Measurements from ENCODE around the gene TCAIM. TPM values are rescaled to one million over a fixed set of nuclear protein-coding genes. Genes with fewer than 3 reads are reported as not detected.
"Not testable (repeated sequence)": the region's sequence is repeated elsewhere in the genome, so short reads cannot be mapped to it uniquely, and the experiment has no call there.

TCAIM gene
- total and polyA plus RNA-seq, 4 experiments from 2014 or later, result 16.7 to 21.8 (median 19.3) TPM

DNA sequence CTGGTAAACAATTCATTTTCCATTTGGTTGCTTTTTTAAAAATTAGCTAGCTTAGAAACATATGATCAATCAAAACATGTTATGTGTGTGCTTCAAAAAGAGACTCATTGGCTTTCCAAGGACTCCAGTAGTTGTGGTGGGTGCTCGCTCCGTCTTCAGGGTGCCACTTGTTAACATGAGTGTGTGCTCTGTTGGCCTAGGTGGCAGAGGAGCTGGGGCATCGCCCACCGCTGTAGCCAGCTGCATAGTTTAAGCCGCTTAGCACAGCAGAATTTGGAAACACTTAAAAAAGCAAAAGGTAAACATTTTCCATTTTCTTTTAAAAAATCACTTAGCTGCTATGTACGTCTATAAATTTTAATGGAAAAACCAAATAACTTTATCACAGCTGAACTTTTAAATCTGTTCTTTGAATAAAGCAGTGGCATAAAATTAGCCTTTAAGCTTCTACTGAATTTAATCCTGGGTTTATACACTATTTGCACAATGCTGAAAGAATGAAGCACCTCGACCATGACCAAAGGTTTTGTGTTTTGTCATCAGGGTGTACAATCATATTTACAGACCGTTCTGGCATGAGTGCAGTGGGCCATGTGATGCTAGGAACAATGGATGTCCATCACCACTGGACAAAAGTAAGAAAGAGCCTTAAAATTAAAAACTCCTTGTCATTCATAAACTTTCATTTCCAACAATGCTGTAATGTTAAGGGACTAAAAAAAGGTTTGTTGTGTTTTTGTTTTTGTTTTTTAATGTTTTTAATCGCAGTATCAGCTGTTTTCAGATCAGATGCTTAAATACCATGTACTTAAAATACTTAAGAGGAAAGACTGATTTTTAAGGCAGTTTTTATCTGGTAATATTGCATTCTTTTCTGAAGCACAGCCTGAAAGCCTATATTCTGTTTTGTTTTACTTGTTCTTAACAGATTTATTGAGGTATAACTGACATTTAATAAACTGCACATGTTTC lies 57.9 kb downstream of the TCAIM start:
- H3K4me1 ChIP-seq (ENCODE audit: insufficient read depth, low read length), result no peaks in the 10 kb centered on the region
- H3K9me3 Mint-ChIP-seq, result peaks cover 0 to 3% (median 0%) of the 10 kb centered on the region in 8 donors
- no peaks in the 10 kb centered on the region for H3K4me1 Mint-ChIP-seq
- H3K9me3 ChIP-seq (ENCODE audit: control insufficient read depth in 1 of 2, low read length in 2 of 2), result no peaks in the 10 kb centered on the region
- H3K27me3 Mint-ChIP-seq, result no peaks in the 10 kb centered on the region
- CTCF ChIA-PET (ENCODE audit: partially characterized antibody), result no interaction called here
- no peak for DNase-seq
- POLR2A ChIA-PET (ENCODE audit: partially characterized antibody), result no interaction called here
- H3K27me3 ChIP-seq (ENCODE audit: insufficient read depth, low read length), result no peaks in the 10 kb centered on the region
- H3K27ac Mint-ChIP-seq, result no peak overlapping the region
- H3K36me3 Mint-ChIP-seq, result peaks cover 18 to 19% of the 10 kb centered on the region in 2 donors
- no peak overlapping the region for H3K4me3 Mint-ChIP-seq
- no peak overlapping the region for H3K27ac ChIP-seq (ENCODE audit: low read depth, low read length)
- no peaks in the 10 kb centered on the region for H3K36me3 ChIP-seq (ENCODE audit: insufficient read depth, low read length)
- H3K4me3 ChIP-seq (ENCODE audit: low read length in 2 of 2), result no peak overlapping the region
- intact Hi-C loops (cut with micrococcal nuclease), result no loop called here

DNA sequence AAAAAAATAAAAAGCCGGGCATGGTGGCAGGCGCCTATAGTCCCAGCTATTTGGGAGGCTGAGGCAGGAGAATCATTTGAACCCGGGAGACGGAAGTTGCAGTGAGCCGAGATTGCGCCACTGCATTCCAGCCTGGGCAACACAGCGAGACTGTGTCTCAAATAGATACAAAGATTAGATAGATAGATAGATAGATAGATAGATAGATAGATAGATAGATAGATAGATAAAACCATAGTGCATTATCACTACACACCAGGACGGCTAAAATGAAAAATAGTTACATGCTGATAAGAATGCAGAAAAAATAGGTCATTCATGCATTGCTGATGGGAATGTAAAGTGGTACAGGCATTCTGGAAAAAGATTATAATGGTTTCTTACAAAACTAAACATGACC lies 59.7 kb downstream of the TCAIM start:
- H3K9me3 Mint-ChIP-seq; H3K4me3 ChIP-seq (ENCODE audit: low read length in 2 of 2); H3K4me1 ChIP-seq (ENCODE audit: insufficient read depth, low read length); DNase-seq; H3K27ac Mint-ChIP-seq; H3K36me3 ChIP-seq (ENCODE audit: insufficient read depth, low read length); H3K27ac ChIP-seq (ENCODE audit: low read depth, low read length); H3K27me3 Mint-ChIP-seq; H3K9me3 ChIP-seq (ENCODE audit: control insufficient read depth in 1 of 2, low read length in 2 of 2); H3K4me3 Mint-ChIP-seq; intact Hi-C loops (cut with micrococcal nuclease); CTCF ChIA-PET (ENCODE audit: partially characterized antibody); POLR2A ChIA-PET (ENCODE audit: partially characterized antibody); H3K4me1 Mint-ChIP-seq; H3K27me3 ChIP-seq (ENCODE audit: insufficient read depth, low read length): not testable (repeated sequence)
- peaks cover 18 to 19% of the 10 kb centered on the region in 2 donors for H3K36me3 Mint-ChIP-seq

DNA sequence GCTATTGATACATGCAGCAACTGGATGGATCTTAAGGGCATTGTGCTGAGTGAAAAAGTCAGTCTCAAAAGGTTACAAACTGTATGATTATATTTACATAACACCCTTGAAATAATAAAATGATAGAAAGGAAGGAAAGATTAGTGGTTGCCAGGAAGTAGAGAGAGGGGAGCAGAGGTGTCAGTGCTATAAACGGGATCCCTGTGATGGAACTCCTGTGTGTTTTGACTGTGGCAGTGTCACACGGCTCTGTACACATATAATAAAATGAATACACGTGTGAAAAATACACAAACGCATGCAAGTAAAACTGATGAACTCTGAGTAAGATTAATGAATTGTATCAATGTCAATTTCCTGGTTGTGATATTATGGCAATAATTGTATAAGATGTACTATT lies 60.3 kb downstream of the TCAIM start:
- Mint-ChIP-seq H3K9me3 (no peaks in the 10 kb centered on the region), H3K4me3 (no peak overlapping the region), H3K36me3 (peaks cover 19 to 21% of the 10 kb centered on the region in 2 donors), H3K4me1 (no peaks in the 10 kb centered on the region), H3K27ac (no peak overlapping the region), H3K27me3 (no peaks in the 10 kb centered on the region)
- POLR2A ChIA-PET (ENCODE audit: partially characterized antibody), result no interaction called here
- no peak for DNase-seq
- no peaks in the 10 kb centered on the region for H3K4me1 ChIP-seq (ENCODE audit: insufficient read depth, low read length)
- no peak overlapping the region for H3K27ac ChIP-seq (ENCODE audit: low read depth, low read length)
- CTCF ChIA-PET (ENCODE audit: partially characterized antibody), result no interaction called here
- H3K9me3 ChIP-seq (ENCODE audit: control insufficient read depth in 1 of 2, low read length in 2 of 2), result no peaks in the 10 kb centered on the region
- intact Hi-C loops (cut with micrococcal nuclease), result no loop called here
- H3K36me3 ChIP-seq (ENCODE audit: insufficient read depth, low read length), result no peaks in the 10 kb centered on the region
- no peaks in the 10 kb centered on the region for H3K27me3 ChIP-seq (ENCODE audit: insufficient read depth, low read length)
- no peak overlapping the region for H3K4me3 ChIP-seq (ENCODE audit: low read length in 2 of 2)

DNA sequence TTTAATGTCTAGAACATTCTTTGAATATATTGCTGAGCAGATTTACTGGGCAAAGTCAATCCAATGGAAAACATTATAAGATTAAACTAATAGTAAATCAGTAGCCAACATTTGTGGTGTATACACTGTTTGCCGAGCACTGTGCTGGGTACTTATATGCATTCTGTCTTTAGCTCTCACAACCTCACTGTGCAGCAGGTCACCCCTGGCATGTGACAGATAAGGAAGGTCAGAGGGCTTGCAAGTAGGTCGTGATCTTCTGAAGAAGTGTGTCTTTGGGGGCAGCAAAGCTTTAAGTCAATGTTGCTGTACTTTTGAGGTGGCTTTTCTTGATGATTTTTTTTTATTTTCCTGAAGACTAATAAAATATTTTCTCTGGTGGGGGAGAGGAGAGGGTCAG lies 62.2 kb downstream of the TCAIM start:
- Histone ChIP-seq H3K36me3 (ENCODE audit: insufficient read depth, low read length) (no peaks in the 10 kb centered on the region), H3K27me3 (ENCODE audit: insufficient read depth, low read length) (no peaks in the 10 kb centered on the region), H3K9me3 (ENCODE audit: control insufficient read depth in 1 of 2, low read length in 2 of 2) (no peaks in the 10 kb centered on the region), H3K4me3 (ENCODE audit: low read length in 2 of 2) (no peak overlapping the region), H3K4me1 (ENCODE audit: insufficient read depth, low read length) (no peaks in the 10 kb centered on the region), H3K27ac (ENCODE audit: low read depth, low read length) (no peak overlapping the region)
- intact Hi-C loops (cut with micrococcal nuclease), result no loop called here
- ChIA-PET POLR2A (ENCODE audit: partially characterized antibody) (no interaction called here), CTCF (ENCODE audit: partially characterized antibody) (no interaction called here)
- no peak overlapping the region for H3K4me3 Mint-ChIP-seq
- H3K27ac Mint-ChIP-seq, result no peak overlapping the region
- no peaks in the 10 kb centered on the region for H3K4me1 Mint-ChIP-seq
- no peak for DNase-seq
- no peaks in the 10 kb centered on the region for H3K9me3 Mint-ChIP-seq
- peaks cover 19 to 28% of the 10 kb centered on the region in 2 donors for H3K36me3 Mint-ChIP-seq
- no peaks in the 10 kb centered on the region for H3K27me3 Mint-ChIP-seq

DNA sequence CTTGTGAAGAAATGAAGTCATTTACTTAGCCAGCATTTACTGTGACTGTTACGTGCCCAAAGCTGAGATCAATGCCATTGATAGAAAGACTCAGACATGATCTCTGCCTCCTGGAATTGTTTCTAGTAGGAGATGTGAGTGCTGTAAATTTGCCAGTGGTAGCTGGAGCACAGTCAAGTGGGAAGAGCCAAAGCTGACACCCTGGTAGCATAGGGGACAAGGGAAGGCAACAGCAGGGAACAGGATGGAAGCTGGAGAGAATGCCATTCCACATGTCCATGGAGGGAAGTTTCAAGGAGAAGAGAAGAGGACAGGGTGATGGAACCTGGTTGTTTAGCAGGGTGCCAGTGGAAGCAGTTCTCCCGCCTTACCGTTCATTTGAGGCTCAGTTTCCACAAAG lies 64.0 kb downstream of the TCAIM start:
- Histone ChIP-seq H3K27me3 (ENCODE audit: insufficient read depth, low read length) (no peaks in the 10 kb centered on the region), H3K4me3 (ENCODE audit: low read length in 2 of 2) (no peak overlapping the region), H3K27ac (ENCODE audit: low read depth, low read length) (no peak overlapping the region), H3K4me1 (ENCODE audit: insufficient read depth, low read length) (no peaks in the 10 kb centered on the region), H3K36me3 (ENCODE audit: insufficient read depth, low read length) (no peaks in the 10 kb centered on the region), H3K9me3 (ENCODE audit: control insufficient read depth in 1 of 2, low read length in 2 of 2) (no peaks in the 10 kb centered on the region)
- POLR2A ChIA-PET (ENCODE audit: partially characterized antibody), result no interaction called here
- intact Hi-C loops (cut with micrococcal nuclease), result no loop called here
- DNase-seq, result no peak
- CTCF ChIA-PET (ENCODE audit: partially characterized antibody), result no interaction called here
- no peak overlapping the region for H3K4me3 Mint-ChIP-seq
- H3K27ac Mint-ChIP-seq, result no peak overlapping the region
- H3K4me1 Mint-ChIP-seq, result no peaks in the 10 kb centered on the region
- H3K27me3 Mint-ChIP-seq, result no peaks in the 10 kb centered on the region
- peaks cover 13 to 24% of the 10 kb centered on the region in 2 donors for H3K36me3 Mint-ChIP-seq
- no peaks in the 10 kb centered on the region for H3K9me3 Mint-ChIP-seq

DNA sequence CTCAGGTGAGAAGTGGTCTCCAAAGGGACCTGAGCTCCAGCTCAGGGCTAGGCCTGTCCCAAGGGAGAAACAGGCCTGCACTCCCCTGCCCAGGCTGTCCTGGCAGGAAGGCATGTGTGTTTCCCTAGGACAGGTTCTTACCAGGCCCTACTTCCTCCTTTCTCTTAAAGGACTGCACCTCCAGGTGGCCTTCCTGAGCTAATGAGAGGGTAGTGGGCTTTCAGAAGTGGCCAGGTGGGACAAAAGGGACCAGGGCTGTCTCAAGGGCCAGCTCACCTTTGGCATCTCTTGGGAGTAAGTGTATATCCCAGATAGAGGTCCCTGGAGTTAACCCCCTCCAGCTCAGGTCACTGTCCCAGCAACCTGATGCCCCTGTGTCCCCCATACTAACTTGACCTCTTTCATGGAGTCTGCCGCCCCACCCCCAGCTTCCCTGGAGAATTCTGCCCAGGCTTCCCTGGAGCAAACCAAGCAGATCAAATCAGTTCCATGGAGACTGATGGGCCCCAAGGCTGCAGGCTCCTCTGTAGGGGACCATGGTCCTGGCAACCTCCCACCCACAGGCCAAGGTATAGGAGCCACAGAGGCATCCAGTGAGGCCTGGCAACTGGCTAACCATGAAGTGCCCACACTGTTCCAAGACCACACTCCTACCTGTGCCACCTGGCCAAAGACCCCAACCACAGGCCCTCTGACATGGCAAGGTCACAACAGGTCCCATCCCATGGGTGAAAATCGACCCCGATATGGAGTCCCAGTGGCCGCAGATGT lies 71.3 kb downstream of the TCAIM start:
- Histone ChIP-seq H3K9me3 (ENCODE audit: control insufficient read depth in 1 of 2, low read length in 2 of 2) (no peaks in the 10 kb centered on the region), H3K27ac (ENCODE audit: low read depth, low read length) (no peak overlapping the region), H3K27me3 (ENCODE audit: insufficient read depth, low read length) (no peaks in the 10 kb centered on the region), H3K4me1 (ENCODE audit: insufficient read depth, low read length) (no peaks in the 10 kb centered on the region), H3K36me3 (ENCODE audit: insufficient read depth, low read length) (no peaks in the 10 kb centered on the region), H3K4me3 (ENCODE audit: low read length in 2 of 2) (no peak overlapping the region)
- Mint-ChIP-seq H3K4me3 (no peak overlapping the region), H3K27me3 (no peaks in the 10 kb centered on the region), H3K36me3 (peaks cover 0 to 3% of the 10 kb centered on the region in 2 donors), H3K4me1 (no peaks in the 10 kb centered on the region), H3K27ac (peak overlapping the region in 1 of 7 donors; percentile 72), H3K9me3 (peaks cover 0 to 2% (median 0%) of the 10 kb centered on the region in 8 donors)
- POLR2A ChIA-PET (ENCODE audit: partially characterized antibody), result no interaction called here
- no peak for DNase-seq
- CTCF ChIA-PET (ENCODE audit: partially characterized antibody), result no interaction called here
- intact Hi-C loops (cut with micrococcal nuclease), result no loop called here

DNA sequence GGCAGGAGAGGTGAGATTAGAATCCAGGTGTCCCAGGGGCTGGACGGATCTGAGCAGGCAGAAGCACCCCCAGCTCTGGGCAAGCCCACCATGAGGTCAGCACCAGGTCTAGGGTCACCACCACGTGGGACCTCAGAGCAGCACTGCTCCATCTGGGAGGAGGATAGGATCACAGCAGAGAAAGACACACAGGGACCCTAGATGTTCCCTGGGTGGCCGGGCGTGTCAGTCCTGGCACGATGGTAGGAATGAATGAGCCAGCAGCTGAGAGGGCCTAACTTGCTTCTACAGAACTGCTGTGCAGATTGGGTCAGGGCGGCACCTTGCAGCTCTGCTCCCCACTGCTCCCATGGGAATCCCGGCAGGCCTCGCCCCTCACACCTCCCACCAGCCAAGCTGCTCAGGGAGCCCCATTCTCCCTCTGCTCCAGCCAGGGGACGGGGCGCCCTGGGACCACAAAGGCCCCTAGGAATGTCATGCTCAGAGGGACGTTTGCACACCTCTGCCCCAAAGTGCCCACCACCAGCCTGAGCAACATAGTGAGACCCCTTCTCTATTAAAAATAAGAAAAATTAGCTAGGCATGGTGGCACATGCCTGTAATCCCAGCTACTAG lies 72.6 kb downstream of the TCAIM start:
- H3K9me3 Mint-ChIP-seq, result peaks cover 0 to 2% (median 0%) of the 10 kb centered on the region in 8 donors
- no peak for DNase-seq
- Histone ChIP-seq H3K27me3 (ENCODE audit: insufficient read depth, low read length) (no peaks in the 10 kb centered on the region), H3K36me3 (ENCODE audit: insufficient read depth, low read length) (no peaks in the 10 kb centered on the region), H3K4me3 (ENCODE audit: low read length in 2 of 2) (no peak overlapping the region), H3K4me1 (ENCODE audit: insufficient read depth, low read length) (no peaks in the 10 kb centered on the region), H3K9me3 (ENCODE audit: control insufficient read depth in 1 of 2, low read length in 2 of 2) (no peaks in the 10 kb centered on the region), H3K27ac (ENCODE audit: low read depth, low read length) (no peak overlapping the region)
- ChIA-PET CTCF (ENCODE audit: partially characterized antibody) (no interaction called here), POLR2A (ENCODE audit: partially characterized antibody) (no interaction called here)
- H3K27me3 Mint-ChIP-seq, result no peaks in the 10 kb centered on the region
- H3K4me3 Mint-ChIP-seq, result no peak overlapping the region
- no peak overlapping the region for H3K27ac Mint-ChIP-seq
- H3K36me3 Mint-ChIP-seq, result peaks cover 0 to 3% of the 10 kb centered on the region in 2 donors
- intact Hi-C loops (cut with micrococcal nuclease), result no loop called here
- H3K4me1 Mint-ChIP-seq, result no peaks in the 10 kb centered on the region

Measured in CD4-positive, alpha-beta memory T cell (primary cell).